GM21367 (cell line): ENCODE data around the gene CHRND.
"Not testable (repeated sequence)": the region's sequence is repeated elsewhere in the genome, so short reads cannot be mapped to it uniquely, and the experiment has no call there.

Experiments
- ATAC-seq: cut with Tn5 transposase; IDR thresholded peaks from one replicate; pipeline ENCODE4 v1.9.1; 2021; ENCODE audit not compliant: unreplicated experiment

Gene CHRND

GRCh38 chr2:232570481-232570880 is 44.5 kb downstream of the CHRND start:
- ATAC-seq: not testable (repeated sequence)

GRCh38 chr2:232571026-232571474 is 45.1 kb downstream of the CHRND start:
- ATAC-seq: no peak

- no peak for ATAC-seq
Measured at GRCh38 chr2:232573042-232573441, 47.1 kb downstream of the CHRND start.

GRCh38 chr2:232573771-232574435 is 47.9 kb downstream of the CHRND start:
- no peak for ATAC-seq

- ATAC-seq: no peak
Measured at GRCh38 chr2:232574674-232575403, 48.9 kb downstream of the CHRND start.

- ATAC-seq: no peak
Measured at GRCh38 chr2:232575404-232575746, 49.4 kb downstream of the CHRND start.

GRCh38 chr2:232576995-232577394 is 51.0 kb downstream of the CHRND start:
- no peak for ATAC-seq

GRCh38 chr2:232577841-232578240 is 51.9 kb downstream of the CHRND start:
- no peak for ATAC-seq

GRCh38 chr2:232578626-232579025 is 52.7 kb downstream of the CHRND start:
- no peak for ATAC-seq

- ATAC-seq: no peak
Measured at GRCh38 chr2:232580648-232580981, 54.7 kb downstream of the CHRND start.

- no peak for ATAC-seq
Measured at GRCh38 chr2:232581725-232582124, 55.8 kb downstream of the CHRND start.

GRCh38 chr2:232584238-232584637 is 58.3 kb downstream of the CHRND start:
- ATAC-seq: no peak
